ENCODE results near the gene KRTAP10-3.
"Not testable (repeated sequence)": the region's sequence is repeated elsewhere in the genome, so short reads cannot be mapped to it uniquely, and the experiment has no call there.

The KRTAP10-3 gene

DNA sequence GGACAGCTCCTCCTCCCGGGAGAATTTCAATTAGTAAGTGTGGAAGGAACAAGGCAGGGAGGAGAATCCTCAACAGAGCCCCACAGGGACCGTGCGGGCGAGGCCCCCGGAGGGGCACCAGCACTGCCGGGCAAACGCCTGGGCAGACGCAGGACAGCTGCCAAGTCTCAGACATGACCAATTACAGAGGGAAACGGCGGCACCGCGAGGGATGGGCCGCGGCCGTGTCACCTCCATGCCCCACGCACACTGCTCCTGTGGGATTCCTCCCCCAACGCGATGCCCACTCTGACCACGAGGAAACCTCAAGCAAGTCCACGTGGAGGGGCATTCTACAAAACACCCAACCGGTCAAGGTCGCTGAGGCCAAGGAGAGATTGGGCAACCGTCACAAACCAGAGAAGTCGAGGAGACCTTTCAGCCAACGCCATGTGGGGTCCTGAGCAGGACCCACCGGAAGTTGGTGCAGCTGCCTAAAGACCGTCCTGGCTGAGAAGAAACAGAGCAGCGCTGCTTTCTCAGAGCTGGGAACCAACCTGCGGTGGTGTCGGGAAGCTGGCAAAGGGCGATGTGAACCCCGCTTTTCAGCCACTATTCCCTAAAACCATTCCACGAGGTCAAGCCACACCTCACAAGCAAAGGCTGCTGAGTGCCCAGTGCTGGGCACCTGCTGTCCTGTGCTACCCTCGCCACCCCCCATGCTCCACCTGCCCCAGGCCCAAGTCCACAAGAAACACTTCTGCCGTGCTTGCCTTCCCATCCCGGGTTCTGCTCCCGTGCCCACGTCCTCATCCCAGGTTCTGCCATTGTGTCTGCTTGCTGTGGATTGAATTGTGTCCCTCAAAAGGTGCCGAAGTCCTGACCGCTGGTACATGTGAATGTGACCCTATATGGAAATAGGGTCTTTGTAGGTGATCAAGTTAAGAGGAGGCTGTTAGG lies 13.5 kb upstream of the KRTAP10-3 start:
- DNase-seq (ENCODE audit: low read depth, low spot score), result no peak

GRCh38 chr21:44571296-44571695 lies 12.7 kb upstream of the KRTAP10-3 start:
- no peak for DNase-seq (ENCODE audit: low read depth, low spot score)

DNA sequence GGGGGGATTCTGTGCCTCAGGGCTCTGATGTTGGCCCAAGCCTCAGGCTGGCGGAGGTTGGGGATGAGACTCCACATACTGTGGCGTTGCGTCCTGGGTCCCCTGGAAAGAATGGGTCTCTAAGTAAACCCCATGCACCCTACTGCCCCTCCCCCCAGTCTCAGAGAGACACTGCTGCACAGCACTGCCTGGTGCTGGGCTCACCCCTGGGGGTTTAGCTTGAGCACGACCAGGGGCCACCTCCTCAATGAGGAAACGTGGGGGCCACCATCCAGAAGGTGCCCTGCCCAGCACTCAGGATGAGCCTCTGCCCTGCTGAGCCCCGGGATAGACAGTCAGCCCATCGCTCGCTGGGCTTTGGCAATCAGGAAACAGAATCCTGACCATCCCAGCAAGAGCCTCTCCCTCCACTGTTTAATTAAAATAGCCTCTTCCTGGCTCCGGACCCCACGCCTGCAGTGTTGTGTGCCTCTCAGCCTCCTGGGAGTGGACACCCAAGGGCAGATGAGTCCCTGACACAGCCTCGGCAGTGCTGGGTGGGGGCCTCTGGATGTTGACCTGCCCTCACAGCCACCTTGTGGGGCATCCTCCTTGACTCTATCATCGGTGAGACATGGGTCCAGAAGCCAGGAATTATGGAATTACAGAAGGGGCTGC lies 11.4 kb upstream of the KRTAP10-3 start:
- no peak for DNase-seq (ENCODE audit: low read depth, low spot score)

GRCh38 chr21:44568667-44569556 lies 10.3 kb upstream of the KRTAP10-3 start:
- no peak for DNase-seq (ENCODE audit: low read depth, low spot score)

DNA sequence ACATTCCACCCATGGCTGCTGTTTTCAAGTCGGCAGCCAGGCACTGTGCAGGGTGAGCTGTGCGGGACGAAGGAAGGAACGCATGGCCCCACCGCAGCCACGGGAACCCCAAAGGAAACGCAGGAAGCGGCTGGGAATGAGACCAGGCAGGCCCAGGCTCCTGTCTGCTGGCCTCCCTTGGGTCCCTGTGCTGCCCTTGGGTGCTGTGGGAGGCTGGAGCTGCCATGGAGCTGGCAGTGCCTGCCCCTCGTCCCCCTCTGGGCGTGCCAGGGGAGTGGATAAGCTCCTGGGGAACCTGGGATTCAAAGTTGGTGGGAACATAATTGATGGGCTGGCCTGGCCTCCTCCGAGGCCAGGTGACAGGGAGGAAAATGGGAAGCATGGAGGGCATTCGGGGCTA lies 9.7 kb upstream of the KRTAP10-3 start:
- DNase-seq (ENCODE audit: low read depth, low spot score), result no peak

DNA sequence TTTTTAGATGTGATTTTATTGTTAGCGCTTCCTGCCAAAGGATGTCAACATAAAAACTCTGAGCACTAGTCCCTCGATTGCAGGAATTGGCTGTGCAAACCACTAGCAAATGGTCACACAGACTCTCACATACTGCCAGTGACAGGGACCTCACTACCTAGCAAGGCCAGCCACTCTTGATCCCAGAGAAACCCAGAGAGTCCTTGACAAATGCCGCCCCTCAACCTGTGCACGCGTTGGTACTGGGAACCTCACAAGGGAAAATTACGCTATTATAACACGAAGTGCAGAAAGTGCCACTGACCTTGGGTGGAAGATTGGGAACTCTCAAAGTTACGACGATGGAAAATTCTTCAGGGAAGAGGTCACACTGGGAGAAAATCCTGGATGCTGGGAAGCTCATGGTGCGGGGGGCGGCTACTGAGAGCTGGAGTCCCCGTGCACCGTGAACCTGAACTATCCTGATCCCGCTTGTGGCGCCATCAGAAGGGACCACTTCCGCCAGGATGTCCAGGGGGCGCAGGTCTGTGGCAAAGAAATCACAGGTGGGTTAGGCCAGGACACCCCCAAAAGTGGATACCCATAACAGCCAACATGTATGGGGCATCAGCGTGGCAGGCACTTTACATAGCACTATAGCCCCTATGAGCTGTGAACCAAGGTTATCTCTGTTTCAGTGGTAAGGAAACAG lies 9.0 kb upstream of the KRTAP10-3 start:
- no peak for DNase-seq (ENCODE audit: low read depth, low spot score)

DNA sequence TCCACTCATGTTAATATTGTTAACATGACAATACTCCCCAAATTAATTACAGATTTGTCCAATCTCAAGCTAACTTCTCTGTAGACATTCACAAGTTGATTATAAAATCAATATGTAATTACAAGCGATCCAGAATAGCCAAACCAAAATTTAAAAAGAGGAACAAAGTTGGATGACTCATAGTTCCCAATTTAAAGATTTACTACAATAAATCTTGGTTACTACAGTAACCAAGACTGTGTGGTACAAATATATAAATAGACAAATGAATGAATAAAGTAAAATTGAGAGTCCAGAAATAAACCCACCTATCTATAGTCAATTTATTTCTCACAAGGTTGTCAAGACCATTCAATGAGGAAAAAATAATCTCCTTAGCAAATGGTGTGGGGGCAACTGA lies 7.8 kb upstream of the KRTAP10-3 start:
- DNase-seq (ENCODE audit: low read depth, low spot score), result no peak

GRCh38 chr21:44564886-44565598 lies 6.4 kb upstream of the KRTAP10-3 start:
- DNase-seq (ENCODE audit: low read depth, low spot score), result no peak

GRCh38 chr21:44564099-44564498 lies 5.5 kb upstream of the KRTAP10-3 start:
- no peak for DNase-seq (ENCODE audit: low read depth, low spot score)

- DNase-seq (ENCODE audit: low read depth, low spot score), result not testable (repeated sequence)
Measured at GRCh38 chr21:44558329-44558675, 293 bp downstream of the KRTAP10-3 start.

DNA sequence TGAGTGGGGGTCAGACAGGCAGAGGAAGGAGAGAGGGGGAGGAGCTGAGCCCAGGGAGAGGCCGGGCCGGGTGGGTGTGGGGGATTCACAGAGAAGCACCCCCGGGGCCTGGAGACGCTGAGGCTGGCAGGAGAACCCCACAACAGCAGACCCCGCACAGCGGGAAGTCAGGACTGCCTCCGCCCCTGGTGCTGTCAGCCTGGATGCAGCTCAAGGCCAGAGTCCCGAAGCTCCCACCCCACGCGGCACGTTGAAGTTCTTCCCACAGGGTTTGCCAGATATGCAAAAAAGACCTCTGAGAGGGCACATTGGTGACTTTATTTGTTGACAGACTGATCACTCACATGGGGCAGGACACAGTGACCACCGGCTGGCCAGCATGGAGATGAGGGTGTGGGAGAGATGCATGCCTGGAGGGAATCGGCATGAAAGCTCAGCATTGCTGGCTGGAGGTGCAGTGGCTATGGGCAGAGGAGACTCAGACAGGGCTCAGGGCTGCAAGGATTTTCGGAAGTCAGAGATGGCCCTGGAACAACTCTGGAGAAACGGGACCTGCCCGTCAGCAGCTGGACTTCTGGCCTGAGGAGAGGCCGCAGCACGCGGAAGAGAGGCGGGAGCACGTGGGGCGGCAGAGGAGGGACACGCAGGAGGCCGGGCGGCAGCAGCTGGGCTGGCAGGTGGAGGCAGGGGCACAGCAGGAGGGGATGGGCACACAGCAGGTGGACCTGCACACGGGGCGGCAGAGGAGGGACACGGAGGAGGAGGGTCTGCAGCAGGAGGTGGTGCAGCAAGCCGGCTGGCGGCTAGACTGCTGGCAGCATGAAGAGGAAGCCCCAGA lies 885 bp downstream of the KRTAP10-3 start:
- DNase-seq (ENCODE audit: low read depth, low spot score), result no peak

- DNase-seq (ENCODE audit: low read depth, low spot score), result no peak
Measured at GRCh38 chr21:44556879-44557278, 1.7 kb downstream of the KRTAP10-3 start.

DNA sequence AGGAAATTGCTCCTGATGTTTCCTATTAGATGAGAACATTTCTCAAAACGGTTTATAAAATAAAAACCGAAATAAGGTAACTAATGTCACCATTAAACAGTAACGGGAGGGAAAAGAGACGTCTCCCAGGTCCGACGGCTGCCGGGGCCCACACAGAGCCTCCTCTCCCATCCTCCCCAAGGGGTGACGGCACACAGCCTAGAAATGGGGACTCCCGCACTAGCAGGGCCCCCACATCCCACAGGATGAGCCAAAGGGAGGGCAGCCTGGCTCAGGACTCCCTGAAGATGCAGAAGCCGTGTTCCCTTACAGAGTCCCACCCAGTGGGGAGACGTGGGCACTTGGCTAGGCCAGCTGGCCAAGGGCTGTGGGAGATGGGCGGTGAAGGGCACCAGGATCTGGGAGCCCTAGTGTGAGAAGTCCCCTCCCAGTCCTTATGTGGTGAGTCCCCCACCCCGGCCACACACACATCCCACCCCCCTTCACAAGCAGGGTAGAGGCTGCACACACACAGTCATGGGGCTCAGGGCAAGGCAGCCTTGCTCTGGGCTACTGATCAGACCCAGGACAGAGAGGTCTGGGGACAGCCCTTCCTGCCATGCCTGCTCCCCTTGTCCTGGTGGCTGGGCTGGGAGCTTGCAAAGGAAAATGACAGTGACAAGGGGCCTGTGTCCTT lies 3.3 kb downstream of the KRTAP10-3 start:
- DNase-seq (ENCODE audit: low read depth, low spot score), result no peak

GRCh38 chr21:44552681-44553080 lies 5.9 kb downstream of the KRTAP10-3 start:
- no peak for DNase-seq (ENCODE audit: low read depth, low spot score)

DNA sequence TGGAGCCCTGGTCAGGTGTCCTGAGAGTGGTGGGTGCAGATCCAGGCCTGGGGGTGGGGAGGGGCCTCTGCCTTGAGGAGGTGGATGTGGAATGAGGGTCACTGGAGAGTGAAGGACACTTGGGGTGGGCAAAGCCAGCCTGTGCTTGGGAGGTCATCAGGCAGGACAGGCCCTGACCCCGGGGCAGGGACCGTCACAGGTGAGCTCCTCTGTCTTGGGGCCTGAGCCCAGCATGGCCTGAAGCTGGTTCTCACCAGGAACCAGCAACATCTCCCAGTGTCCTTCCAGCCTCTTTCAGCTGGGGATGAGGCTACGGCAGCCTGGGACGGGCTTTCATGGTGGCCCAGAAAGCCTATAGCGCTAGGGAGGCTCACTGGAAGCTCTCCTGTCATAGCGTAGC lies 6.5 kb downstream of the KRTAP10-3 start:
- DNase-seq (ENCODE audit: low read depth, low spot score), result no peak

DNA sequence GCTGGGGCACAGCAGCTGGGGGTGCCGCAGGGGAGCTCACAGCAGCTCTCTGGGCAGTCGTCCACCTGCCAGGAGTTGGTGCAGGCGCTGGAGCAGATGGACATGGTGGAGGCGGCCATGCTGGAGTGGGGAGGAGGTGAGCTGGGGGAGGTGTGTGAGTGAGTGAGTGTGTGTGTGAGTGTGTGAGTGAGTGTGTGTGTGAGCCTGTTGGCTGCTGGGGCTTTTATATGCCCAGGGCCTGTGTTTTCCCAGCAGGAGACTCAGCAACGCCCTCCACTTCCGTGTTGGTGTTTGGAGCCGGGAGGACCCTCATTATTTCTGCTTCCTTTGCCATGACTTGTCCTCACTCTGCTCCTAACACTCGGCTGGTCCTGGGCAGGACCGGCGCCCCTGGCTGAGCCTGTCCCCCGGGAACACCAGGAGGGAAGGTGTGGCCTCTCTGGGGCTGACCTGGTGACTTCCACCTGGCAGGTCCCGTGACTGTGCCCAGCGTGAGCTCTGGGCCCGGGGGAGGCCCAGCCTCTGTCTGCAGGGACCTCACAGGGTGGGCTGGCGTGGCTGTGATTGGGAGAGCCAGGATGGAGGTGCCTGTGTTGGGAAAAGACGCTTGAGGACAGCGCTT lies 7.1 kb downstream of the KRTAP10-3 start, which contains the start of gene KRTAP10-2:
Gene KRTAP10-2 (minus strand): TSS at position 166 of the 622 bp plus-strand sequence. CDS start 47 bp downstream, at position 119.
- DNase-seq (ENCODE audit: low read depth, low spot score), result no peak

GRCh38 chr21:44550807-44551206 lies 7.8 kb downstream of the KRTAP10-3 start:
- no peak for DNase-seq (ENCODE audit: low read depth, low spot score)

DNA sequence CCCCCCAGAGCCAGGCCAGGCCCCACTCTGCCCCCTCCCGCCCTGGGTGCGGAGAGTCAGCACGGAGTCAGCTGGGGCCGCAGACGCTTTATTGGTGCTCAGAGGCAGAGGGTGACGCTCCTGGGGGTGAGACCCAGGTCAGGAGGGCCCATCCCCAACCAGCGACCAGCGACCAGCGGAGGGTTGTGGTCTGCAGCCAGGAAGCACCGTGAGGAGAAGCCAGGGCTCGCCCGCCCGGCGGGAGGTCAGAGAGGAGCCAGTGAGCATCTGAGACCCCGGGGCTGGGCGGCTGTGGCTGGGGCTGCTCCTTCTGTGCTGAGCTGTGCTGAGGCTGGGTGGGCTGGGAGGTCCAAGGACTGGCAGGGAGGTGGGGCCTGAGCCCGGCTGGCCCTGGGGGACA lies 8.3 kb downstream of the KRTAP10-3 start:
- not testable (repeated sequence) for DNase-seq (ENCODE audit: low read depth, low spot score)

Measured in astrocyte of the hippocampus (primary cell).